ENCODE data around the gene GABBR2.

DNA sequence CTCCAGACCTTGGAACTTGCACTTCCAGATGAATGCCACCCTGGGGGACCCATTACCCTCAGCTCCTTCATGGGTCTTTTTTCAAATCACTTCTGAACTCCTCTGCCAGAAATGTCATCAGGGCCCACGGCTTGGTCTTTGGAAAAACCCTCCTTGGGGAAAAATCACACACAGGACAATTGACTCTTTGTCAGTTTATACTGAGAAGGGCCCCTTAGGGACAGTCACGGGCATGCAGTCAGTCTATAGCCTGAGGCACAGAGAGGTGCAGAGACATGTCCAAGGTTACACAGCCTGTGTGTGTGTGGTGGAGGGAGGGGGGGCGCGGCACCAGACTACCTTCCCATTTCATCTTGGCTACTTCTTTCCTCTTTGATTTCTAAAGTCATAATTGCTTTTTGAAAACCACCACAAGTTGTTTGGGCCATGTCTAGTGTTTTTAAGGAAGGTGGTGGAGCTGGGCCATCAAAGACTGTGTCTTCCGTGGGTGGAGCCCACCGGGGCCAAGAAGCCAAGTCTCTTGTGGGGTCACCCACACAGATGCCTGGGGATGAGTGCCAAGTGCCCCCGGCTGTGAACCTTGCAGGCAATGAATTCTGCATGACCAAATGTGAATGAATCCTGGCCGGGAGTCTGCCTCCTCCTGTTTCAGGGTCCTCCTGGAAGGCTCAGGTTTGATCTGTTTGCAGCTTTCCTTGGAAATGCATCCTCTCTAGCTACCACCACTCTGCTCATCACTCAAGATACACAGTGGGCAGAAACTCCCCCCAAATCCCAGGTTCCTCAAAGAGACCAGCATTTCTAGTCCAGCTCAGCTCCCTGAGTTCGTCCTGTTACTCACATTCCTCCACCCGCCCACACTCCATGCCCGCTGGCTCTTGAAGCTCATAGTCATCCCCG is 253.2 kb downstream of the GABBR2 start:
- TF ChIP-seq, protein P1, sequence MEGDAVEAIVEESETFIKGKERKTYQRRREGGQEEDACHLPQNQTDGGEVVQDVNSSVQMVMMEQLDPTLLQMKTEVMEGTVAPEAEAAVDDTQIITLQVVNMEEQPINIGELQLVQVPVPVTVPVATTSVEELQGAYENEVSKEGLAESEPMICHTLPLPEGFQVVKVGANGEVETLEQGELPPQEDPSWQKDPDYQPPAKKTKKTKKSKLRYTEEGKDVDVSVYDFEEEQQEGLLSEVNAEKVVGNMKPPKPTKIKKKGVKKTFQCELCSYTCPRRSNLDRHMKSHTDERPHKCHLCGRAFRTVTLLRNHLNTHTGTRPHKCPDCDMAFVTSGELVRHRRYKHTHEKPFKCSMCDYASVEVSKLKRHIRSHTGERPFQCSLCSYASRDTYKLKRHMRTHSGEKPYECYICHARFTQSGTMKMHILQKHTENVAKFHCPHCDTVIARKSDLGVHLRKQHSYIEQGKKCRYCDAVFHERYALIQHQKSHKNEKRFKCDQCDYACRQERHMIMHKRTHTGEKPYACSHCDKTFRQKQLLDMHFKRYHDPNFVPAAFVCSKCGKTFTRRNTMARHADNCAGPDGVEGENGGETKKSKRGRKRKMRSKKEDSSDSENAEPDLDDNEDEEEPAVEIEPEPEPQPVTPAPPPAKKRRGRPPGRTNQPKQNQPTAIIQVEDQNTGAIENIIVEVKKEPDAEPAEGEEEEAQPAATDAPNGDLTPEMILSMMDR (optimal IDR thresholded peaks at IDR 0.05 in 1 of 3, IDR thresholded peaks at IDR 0.05 in 1 of 3, conservative IDR thresholded peaks at IDR 0.05 in 1 of 3; ENCODE audit: extremely low read depth in 1 of 3, insufficient read depth in 2 of 3, low read length in 3 of 3): no peak
- no peak for TF ChIP-seq EZH2 (IDR thresholded peaks at IDR 0.05; ENCODE audit: low read length)
